Amniotic stem cell (primary cell): ENCODE data around the gene MACF1.
A peak's percentile ranks its signal among the peaks of the same experiment; 100 is the strongest.

ENCODE experiments used
- DNase-seq: peaks from one replicate; lab custom pipeline; 2025; lab: John Stamatoyannopoulos, UW

Gene MACF1

DNA sequence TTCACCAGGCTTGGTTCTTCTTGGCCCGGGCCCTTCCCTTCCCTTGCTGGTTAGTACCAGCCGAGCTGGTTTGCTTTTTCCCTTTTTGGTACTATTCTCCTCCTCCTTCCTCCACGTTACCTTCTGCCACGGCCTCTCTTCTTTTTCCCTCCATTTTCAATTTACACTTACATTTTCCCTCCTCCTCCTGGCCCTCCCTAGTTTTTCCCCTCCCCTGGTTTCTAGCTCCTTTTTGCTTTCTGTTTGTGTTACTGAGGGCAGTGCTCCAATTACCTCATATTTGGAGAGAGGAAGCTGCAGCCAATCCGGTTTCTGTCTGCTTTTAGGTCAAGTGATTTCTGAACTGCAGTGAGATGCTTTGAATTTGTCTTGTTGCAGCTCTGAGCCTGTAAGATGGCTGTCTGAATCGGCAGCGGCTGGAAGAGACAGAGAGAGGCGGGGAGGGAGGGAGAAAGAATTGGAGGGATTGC lies 63.7 kb downstream of the MACF1 start:
- DNase-seq, result peak; percentile 62

DNA sequence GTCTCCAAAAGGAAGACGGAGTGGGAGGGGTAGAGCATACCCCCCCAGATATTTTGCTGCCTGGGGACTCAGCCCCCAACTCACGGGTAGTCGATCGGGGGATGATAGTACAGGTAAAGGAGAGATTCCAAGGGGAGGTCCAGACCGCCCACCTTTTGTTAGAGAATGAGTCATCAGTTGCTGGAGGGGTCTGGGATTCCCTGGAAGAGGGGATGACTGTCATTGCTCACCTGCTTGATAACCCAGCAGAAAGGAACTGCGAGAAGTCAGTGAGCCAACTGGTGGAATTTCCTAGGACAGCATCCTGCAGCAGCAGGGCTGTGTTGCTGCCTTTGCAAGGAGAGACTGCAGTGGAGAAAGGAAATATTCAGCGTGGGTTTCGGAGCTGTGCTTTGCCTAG lies 64.4 kb downstream of the MACF1 start:
- no peak for DNase-seq

DNA sequence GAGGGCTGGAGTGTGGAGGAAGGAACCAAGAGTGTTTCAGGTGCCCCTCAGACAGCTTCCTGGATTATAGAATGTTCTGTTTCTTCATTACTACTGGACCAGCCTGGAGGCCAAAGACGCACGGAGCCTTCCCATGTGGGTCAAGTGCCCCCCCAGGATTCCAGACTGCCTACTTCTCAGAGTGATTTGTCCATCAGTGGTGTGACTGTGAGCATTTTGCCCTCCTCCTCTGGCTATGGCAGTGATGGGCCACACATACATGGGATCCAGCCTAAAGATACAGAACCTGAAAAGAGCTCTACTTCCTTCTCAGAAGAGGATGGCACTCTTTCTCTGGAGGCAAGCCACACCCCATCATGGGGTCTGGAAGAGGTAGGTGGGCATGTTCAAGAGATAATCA lies 64.9 kb downstream of the MACF1 start:
- DNase-seq, result no peak

GRCh38 chr1:39269791-39270342 lies 65.4 kb downstream of the MACF1 start:
- no peak for DNase-seq

DNA sequence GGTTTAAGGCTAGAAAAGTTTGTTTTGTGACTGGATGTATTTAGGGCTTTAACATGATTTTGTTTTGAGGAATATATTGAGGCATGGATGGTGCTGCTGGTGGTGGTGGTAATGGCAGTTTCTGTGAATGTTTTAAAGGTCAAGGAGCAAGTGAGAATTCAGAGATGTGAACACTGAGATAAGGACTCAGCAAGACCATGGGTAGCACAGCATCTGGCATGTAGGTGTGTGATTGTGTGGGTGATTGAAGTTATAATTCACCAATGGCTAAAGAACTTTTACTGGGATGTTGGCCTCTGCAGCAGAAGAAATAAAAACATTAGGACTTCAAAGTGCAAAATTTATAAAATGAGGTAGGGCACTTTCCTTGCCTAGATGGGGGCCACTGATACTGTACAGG lies 65.9 kb downstream of the MACF1 start:
- DNase-seq, result no peak

GRCh38 chr1:39272027-39272797 lies 67.7 kb downstream of the MACF1 start:
- DNase-seq, result no peak

- DNase-seq, result no peak
Measured at GRCh38 chr1:39272798-39273469, 68.4 kb downstream of the MACF1 start.

GRCh38 chr1:39275836-39276507 lies 71.5 kb downstream of the MACF1 start:
- no peak for DNase-seq

- DNase-seq, result no peak
Measured at GRCh38 chr1:39277879-39278278, 73.4 kb downstream of the MACF1 start.

DNA sequence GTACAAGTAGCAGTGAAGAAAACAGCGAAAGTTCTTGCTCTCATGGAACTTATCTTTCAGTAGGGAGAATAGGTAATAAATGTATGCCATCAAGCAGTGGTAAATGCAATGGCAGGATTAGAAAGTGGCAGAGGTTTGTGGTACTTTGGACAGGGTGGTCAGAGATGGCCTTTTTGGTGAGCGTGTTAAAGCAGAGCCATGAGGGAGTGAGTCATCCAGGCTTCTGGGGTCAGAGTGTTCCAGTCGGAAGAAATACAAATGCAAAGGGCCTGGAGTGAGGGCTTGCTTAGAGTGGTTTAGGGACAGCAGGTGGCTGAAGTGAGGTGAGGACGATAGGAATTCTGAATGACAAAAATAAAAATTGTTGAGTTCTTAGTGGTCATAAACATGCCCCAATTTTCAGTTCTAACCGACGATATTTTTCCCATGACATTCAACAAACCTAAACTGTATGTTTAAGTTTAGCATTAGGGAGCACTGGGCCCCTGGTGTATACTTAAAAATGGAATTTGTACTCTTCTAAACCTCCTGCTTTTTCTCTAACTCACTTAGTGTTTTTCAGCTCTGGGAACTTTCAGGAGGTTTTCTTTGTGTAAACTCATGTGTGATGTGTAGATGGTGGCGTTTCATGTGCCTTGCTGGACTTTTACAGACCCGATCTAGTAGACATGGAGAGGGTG lies 78.2 kb downstream of the MACF1 start:
- DNase-seq, result no peak

DNA sequence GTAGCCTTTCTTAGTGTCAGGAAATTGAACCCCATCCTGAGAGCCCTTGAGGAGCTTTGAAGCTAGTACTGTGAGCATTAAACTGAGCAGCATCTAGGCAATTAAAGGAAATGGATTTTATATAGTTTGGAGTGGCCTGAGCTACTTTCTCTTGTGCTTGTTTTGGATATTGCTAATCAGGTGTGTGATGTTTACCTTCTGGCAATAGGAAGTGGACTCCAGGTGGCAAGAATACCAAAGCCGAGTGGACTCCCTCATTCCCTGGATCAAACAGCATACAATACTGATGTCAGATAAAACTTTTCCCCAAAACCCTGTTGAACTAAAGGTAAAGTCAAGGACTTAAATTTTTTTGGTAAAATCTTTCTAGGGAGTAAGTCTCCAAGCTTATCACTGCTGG lies 79.4 kb downstream of the MACF1 start:
- no peak for DNase-seq

- no peak for DNase-seq
Measured at GRCh38 chr1:39287541-39287940, 83.0 kb downstream of the MACF1 start.

DNA sequence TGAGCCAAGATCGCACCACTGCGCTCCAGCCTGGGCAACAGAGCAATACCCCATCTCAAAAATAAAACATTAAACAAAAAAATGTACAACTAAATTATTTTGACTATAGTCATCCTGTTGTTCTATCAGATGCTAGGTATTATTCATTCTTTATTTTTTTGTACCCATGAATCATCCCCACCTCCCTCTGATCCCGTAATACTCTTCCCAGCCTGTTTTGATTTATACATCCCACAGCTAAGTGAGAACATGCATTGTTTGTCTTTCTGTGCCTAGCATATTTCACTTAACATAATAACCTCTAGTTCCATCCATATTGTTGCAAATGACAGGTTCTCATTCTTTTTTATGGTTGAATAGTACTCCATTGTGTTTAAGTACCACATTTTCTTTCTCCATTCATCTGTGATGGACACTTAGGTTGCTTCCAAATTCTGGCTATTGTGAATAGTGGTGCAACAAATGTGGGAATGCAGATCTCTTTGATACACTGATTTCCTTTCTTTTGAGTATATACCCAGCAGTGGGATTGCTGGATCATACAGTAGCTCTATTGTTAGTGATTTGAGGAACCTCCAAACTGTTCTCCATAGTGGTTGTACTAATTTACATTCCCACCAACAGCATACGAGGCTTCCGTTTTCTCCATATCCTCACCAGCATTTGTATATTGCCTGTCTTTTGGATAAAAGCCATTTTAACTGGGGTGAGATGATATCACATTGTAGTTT lies 84.4 kb downstream of the MACF1 start:
- no peak for DNase-seq

DNA sequence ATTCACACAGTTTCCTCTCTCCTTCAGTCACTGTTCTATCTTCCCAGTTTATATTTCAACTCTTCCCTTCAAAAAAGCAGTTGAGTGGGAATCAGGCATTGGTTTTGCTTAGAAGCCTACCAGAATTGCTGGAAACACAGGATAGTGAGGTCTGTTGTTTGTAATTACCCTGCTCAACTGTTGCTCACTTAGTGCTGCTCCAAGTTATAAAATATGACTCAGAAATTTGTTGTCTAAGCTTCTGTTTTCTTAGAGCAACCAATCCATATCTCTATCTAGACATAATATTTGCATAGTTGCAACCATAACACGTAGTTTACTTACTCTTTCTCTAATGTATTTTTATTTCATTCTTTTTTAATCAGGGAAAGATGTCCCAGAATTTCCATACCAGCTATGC lies 87.9 kb downstream of the MACF1 start:
- DNase-seq, result no peak

DNA sequence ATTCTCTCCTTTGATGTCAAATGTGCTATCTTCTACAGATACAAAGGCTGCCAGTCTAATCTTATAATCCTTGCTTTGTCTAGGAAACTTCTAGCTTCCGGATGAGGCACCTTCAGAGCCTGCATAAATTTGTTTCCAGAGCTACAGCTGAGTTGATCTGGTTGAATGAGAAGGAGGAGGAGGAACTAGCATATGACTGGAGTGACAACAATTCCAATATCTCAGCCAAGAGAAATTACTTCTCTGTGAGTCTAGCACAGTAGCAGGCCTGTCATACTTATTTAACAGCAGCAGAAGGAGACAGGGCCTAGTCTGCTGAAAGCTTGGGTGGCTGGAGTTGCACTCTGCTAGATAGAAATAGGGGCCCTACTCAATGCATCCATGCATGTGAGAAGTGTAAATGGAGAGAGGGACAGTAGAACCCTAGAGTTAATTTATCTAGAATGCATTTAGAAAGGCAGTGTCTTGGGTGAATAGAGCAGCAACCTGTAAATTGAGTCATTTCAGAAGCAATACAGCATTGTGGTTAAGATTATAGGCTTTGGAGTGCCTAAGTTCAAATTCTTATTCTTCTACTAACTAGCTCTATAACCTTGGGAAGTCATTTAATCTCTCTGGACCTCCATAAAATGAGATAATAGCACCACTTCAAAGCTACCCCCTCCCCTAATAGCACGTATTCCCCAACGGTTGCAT lies 89.0 kb downstream of the MACF1 start:
- DNase-seq, result peak; percentile 11

DNA sequence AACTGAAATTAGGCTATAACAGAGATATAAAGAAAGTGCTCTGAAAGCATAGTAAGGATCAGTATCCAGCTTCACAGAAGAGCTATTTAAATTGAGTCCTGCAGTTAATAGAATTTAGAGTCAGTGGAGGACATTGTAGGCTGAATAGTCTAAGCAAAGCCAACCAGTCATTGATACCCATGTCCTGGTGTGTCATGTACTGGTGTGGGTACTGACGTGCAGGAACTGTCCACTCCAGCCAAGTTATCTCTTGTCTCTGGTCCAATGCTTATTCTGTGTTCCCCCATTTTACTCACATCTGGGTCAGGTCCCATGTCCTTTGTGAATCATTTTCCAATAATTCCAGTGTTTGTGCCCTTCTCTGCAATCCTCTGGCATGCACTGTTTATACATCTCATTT lies 90.0 kb downstream of the MACF1 start:
- no peak for DNase-seq

- no peak for DNase-seq
Measured at GRCh38 chr1:39295901-39296300, 91.4 kb downstream of the MACF1 start.

DNA sequence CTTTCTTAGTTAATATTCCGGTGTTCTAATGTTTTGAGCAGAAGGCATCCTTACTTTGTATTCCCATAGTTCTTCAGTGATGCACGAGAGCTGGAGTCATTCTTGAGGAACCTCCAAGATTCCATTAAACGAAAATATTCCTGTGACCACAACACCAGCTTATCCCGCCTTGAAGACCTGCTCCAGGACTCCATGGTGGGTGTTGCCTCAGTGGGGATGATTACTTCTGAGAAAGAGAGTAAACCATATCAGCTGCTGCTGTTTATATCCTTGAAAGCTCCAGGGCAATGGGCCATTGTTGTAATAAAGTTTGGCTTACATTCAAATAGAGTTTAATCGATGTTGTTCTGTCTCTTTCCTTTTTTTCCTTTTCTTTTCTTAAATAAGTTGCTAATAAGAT lies 93.1 kb downstream of the MACF1 start:
- no peak for DNase-seq

GRCh38 chr1:39301606-39302005 lies 97.1 kb downstream of the MACF1 start:
- no peak for DNase-seq

- DNase-seq, result no peak
Measured at GRCh38 chr1:39305555-39305954, 101.1 kb downstream of the MACF1 start.

- DNase-seq, result no peak
Measured at GRCh38 chr1:39310015-39310414, 105.5 kb downstream of the MACF1 start.
